HG02571 (cell line): ENCODE results near the gene PMM2.
"Not testable (repeated sequence)": the region's sequence is repeated elsewhere in the genome, so short reads cannot be mapped to it uniquely, and the experiment has no call there.

Experiments
- ATAC-seq: cut with Tn5 transposase; IDR thresholded peaks from one replicate; pipeline ENCODE4 v1.9.1; 2021; ENCODE audit warnings: mild to moderate bottlenecking, moderate library complexity; ENCODE audit not compliant: unreplicated experiment

The PMM2 gene

GRCh38 chr16:8816967-8817655 is 19.5 kb downstream of the PMM2 start:
- no peak for ATAC-seq

DNA sequence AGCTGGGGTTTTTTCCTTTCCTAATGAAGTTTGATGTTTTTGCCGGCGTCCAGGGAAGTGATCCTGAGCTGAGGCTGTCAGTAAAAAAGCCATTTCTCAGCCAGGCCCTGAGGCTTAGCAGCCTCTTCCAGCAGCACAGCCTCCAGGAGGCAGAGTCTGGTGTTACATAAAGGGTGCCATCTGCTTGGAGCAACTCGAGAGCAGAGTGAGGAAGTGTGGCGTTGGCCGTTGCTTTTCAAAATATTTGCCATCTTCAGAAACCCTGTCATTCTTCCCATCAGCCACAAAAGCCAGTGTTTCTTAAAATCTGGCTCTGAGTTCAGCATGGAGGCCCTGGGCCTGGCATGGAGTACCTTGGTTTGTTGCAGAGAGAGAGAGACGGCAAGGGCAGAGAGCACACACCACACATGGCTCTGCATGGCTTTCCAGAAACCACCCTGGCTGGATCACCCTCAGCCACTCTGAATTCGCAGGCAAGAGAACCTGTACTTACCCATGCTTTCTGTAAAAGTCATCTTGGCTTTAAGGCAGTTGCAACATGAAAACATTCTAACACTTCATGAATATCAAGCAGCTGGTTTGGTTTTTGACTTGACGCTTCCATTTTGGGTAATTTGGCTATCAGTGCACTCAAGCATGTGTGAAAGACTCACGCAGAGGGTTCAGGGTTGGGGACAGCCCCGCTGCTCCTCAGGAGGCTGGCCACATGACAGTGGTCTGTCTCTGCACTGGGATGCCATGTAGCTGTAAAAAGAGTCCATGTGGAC is 21.0 kb downstream of the PMM2 start:
- peak; percentile 78 for ATAC-seq

DNA sequence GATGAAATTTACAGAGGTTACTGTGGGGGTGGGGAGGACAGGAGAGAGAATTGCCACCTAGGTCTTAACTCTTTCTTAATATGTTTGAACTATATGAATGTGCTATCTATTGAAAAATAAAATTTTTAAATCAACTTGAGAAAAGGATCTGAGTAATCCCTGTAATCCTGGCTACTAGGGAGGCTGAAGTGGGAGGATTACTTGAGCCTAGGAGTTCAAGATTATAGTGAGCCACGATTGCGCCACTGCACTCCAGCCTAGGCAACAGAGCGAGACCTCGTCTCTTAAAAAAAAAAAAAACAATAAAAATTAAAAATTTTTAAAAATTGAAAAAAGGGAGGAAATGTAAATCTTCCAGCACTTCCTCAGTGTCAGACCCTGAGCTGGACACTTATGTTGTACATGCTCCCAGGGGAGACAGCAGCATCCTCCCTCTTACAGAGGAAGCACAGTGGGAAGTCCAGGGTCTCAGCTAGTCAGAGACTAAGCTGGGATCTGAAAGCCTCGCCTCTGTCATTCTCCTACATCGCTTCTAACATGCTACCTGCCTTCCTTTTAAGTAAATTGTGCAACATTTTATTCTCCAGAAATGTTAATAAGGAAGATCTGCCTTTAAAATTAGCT is 21.9 kb downstream of the PMM2 start:
- no peak for ATAC-seq

DNA sequence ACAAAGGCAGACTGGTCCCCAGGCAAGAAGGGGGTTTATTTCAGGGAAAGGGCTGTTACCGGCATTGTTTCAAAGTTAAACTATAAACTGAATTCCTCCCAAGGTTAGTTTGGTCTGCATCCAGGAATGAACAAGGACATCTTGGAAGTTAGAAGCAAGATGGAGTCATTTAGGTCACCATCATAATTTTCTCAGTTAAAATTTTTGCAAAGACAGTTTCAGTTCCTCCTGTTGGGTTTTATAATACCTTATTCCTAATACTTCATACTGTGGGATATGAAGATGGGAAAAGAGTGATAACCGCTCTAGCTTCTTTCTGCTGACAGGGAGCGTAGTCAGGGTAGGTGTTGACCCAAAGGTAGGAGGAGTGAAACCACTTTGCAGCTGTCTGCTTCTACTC is 24.8 kb downstream of the PMM2 start:
- ATAC-seq: no peak

DNA sequence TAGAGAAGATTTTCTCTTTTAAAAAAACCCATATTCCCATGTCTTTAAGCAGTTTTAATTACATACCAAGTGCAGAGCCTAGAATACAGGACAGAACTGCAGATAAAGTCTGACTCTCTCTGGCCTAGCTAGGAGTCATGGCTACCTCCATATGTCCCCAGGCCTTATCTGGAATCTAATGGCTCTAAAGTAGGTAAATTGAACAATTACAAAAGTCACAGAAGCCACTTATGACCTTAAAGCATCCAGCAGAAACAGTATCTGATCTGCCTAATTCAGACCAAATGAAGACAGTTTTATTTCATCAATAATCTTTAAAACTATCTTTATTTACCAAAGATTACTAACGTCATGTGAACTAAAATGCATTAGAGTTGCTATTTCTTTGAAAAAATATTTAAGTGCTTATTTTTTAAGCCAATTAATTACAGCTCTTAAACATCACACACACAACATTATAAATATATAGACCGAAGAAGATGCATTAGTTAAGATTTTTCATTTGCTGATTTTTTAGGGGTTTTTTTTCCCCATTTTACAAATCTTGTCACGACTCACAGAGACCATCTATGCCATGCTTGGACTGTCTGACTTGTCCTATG is 28.7 kb downstream of the PMM2 start:
- ATAC-seq: no peak

DNA sequence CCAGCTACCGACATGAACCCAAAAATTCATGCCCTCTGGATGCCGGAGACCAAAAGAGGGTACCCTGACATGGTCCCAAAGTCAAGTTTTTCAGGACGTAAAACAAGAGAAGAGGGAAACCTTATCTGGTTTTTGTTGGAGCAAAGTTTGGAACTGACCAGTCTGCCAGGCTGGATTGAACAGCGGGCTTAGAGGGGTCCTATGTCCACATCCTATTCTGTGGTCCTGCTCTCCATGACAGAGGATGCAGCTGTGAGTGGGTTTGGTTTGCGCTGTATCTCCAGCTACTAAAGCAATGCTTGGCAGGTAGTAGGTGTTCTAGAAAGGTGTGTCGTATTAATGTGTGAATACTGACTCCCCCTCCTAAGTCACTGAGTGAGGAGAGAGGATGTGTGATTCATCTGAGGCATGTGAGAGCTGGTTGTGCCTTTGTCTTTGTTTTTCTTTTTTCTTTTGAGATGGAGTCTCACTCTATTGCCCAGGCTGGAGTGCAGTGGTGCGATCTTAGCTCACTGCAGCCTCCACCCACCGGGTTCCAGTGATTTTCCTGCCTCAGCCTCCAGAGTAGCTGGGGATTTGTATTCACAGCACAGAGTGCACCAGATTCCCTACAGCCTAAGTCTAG is 31.0 kb downstream of the PMM2 start:
- no peak for ATAC-seq

DNA sequence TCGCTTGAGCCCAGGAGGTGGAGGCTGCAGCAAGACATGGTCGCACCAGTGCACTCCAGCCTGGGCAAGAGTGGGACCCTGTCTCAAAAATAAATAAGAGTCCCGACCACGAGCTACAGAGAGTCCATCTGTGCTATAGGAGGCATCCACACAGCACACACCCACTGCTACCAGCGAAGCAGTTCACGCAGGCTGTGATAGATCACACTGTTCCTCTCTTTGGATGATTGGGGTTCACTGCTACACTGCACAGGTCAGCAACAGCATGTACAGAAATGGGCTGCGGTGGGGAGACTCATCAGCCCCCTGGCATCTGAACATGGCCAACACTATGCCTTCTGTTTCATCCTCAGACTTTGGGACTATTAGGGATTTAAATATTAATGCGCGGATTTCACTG is 33.8 kb downstream of the PMM2 start:
- no peak for ATAC-seq

DNA sequence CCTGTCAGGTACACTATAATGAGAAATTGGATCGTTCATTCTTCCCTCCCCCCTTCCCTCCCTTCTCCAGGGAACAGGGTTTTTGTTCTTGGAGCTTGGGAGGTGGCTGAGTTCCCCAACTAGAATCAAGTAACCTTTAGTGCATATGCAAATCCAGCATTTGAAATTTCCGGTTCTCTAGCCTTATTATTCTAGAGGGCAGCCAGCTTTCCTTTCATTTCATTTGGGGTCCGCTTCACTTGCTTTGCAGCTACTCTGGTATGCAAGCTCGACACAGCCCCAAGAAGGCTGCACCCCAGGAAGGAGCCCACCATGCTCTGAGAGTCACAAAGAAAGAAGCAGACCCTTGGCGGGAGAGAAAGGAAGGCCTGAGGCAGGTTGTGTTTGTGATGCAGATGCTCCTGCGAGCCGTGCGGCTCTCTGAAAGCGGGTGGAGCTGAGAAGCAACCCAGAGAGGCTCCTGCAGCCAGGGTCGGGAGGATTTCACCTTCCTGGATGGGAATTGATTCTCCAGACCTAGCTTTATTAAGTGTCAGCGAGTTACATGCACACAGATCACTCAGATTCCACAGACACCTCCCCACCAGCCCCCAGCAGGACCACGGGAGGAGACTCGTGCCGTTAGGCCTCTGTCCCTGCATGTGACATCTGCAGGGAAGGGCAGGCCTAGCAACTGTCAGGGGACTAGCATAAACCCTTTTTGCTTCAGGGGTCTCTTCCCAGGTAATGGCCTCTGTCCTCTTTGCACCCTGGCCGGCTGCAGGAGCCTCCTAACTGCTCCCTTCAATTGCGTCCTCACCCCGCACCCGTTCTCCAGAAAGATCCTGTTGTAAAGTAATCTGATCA is 34.5 kb downstream of the PMM2 start:
- no peak for ATAC-seq

GRCh38 chr16:8832717-8833105 is 35.1 kb downstream of the PMM2 start:
- no peak for ATAC-seq

DNA sequence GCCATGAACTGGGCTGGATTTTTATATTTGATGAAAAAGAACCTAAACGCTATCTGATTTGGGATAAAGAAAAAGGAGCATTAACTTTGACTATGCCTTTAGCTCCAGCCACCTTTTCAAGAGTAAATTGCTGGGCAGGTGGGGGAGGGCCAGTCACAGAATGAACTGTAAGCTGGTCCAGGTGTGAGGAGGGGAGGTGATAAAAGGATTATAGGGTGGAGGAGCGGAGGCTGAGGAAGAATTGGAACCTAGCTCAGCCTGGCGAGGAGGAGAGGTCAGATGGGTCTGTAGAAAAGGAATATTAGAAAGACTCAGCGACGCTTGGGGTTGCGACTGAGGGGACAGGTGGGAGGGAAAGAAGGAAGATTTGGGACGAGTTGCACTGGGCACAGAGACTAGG is 39.2 kb downstream of the PMM2 start:
- ATAC-seq: not testable (repeated sequence)

DNA sequence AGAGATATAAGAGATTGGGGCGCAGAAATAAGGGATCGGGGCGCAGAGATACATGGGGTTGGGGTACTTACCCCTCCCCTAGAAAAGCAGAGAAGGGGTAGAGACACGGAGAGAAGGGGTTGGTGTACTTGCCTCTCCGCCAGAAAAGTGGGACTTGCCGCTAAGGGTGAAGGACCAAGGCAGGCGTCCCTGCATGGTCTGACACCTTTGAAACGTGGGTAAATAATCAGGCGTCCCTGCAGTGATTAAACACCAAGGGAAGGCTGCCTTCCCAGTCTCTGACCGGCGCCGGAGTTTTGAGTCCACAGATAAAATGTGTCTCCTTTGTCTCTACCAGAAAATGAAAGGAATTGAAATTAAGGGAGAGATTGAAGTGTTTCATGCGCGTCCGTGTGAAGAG is 40.0 kb downstream of the PMM2 start:
- not testable (repeated sequence) for ATAC-seq

DNA sequence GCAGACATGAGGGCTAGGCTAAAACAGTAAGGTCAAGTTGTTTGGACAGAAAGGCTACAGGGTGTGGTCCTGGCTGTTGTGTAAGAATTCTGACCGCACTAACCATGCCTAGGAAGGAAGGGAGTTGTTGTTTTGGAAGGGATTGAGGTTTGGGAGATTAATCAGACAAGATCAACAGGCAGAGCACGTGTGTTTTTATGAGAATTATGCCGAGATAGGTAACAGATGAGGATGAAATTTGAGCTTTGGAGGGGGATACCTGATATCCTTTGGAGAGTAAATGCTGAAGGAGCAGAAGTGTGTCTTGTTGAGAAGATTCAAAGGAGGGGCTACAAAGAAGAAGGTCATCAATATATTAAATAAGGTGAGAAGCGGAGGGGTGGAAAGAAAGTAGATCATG is 44.4 kb downstream of the PMM2 start:
- not testable (repeated sequence) for ATAC-seq

DNA sequence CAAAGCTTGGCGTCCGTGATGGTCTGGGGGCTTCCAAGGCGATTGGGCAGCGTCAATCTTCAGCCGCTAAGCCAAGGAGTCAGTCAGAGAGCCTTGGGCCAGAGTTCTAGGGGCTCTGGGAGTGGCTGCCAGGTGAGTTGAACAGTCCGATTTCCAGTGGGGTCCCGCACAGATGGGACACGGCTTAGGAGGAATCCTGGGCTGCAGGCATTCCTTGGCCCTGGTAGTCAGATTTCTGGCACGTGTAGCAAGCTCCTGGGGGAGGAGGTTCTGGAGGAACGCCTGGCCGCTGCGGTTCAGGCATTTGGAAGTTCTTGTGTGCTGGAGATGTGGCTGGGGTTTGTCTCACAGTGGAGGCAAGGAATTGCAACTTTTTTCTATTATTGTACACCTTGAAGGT is 45.7 kb downstream of the PMM2 start:
- ATAC-seq: not testable (repeated sequence)

- ATAC-seq: no peak
Measured at GRCh38 chr16:8845699-8846298, 48.2 kb downstream of the PMM2 start.

DNA sequence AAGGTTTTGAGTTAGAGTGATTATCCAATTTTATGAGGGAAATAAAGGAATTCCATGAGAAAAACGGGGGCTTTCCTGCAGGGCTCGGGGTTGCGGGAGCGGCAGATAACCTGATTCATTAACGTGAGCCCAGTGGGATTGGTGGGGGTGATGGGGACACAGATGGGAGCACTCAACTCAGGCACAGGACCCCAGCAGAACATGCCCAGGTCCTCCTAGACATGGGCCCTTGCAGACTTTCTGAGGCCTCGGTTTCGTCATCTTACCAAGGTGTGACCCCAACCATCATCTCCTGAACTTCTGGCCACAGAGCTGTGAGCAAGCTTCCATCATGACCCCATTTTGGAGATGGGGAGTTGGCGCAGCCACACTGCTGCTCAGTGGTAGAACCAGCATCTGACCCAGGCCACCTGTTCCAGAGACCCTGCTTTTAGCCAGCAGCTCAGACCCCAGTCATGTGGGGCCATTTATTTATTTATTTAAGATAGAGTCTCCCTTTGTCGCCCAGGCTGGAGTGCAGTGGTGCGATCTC is 48.8 kb downstream of the PMM2 start:
- no peak for ATAC-seq

DNA sequence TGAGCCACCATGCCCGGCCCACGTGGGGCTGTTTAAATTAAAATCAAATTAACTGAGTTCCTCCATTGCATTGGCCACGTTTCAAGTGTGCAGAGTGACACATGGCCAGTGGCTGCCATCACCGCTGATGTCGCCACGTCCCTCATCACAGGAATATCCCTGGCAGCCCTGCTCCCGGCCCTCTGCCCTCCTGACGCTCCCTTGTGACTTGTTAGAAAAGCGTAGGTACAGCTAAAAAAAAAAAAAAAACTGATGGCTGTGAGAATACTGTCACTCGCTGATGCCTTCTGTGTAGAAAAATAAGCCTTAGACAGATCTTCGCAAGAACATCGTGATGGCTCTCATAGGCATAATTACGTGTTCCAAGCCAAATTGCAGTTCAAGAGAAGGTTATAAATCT is 49.5 kb downstream of the PMM2 start:
- no peak for ATAC-seq

DNA sequence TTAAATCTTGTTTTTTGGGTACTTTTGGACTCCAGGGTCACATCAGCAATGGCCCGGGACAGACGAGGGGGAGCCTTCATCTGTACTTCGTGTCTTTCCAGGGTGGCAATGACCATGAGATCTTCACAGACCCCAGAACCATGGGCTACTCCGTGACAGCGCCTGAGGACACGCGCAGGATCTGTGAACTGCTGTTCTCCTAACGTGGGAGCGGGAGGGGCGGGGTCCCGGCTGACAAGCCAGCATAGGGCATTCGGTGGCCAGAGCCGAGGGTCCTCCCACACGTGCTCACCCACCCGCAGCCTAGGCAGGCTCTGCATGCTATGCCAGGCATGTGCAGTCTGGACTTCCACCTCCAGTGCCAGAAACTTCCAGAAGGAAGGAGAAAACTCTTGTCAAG is 50.0 kb downstream of the PMM2 start:
- ATAC-seq: no peak

DNA sequence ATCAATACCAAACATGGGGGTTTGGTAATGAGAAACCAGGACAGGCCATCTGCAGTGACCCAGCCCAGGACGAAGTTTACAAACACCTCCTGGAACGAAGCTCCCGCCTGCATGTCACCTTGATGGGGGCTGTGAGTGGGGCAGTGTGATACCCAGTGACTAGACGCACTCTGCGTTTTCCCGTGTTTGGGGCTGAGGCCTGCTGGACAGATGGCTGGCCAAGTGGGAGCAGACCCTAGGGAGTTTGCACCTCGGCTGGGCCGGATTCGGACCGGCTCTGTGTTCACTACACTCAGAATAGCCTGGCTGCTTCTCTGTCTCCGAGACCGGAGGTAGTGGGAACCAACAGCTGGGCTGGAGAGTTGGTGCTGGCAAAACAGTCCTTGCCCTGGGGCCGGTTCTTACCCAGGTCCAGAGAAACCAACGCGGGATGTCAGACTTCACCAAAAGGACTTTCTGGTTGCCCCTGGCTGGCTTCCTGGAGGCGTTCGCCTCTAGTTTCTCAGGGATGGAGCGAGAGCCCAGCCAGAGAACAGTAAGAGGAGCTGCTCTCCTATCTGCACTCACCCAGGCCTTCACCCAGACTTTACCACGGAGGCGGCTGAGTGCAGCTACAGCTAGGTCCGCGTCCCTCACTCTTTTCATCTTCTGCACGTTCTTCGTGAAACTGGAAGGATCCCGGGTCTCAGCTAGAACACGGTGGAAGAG is 50.7 kb downstream of the PMM2 start:
- ATAC-seq: no peak

- no peak for ATAC-seq
Measured at GRCh38 chr16:8848939-8849391, 51.3 kb downstream of the PMM2 start.
